ENCODE measurements around the gene ELAVL2.

GRCh38 chr9:23663946-23664345 is 162.1 kb downstream of the ELAVL2 start:
- TF ChIP-seq, protein P1, sequence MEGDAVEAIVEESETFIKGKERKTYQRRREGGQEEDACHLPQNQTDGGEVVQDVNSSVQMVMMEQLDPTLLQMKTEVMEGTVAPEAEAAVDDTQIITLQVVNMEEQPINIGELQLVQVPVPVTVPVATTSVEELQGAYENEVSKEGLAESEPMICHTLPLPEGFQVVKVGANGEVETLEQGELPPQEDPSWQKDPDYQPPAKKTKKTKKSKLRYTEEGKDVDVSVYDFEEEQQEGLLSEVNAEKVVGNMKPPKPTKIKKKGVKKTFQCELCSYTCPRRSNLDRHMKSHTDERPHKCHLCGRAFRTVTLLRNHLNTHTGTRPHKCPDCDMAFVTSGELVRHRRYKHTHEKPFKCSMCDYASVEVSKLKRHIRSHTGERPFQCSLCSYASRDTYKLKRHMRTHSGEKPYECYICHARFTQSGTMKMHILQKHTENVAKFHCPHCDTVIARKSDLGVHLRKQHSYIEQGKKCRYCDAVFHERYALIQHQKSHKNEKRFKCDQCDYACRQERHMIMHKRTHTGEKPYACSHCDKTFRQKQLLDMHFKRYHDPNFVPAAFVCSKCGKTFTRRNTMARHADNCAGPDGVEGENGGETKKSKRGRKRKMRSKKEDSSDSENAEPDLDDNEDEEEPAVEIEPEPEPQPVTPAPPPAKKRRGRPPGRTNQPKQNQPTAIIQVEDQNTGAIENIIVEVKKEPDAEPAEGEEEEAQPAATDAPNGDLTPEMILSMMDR (IDR thresholded peaks at IDR 0.05; ENCODE audit: insufficient read depth, low read length), result no peak
- TF ChIP-seq REST (IDR thresholded peaks at IDR 0.05; ENCODE audit: insufficient replicate concordance, low read depth) (no peak), POLR2AphosphoS5 (IDR thresholded peaks at IDR 0.05; ENCODE audit: low read depth) (no peak)

Data from HL-60 (cell line).